HepG2 (cell line): ENCODE measurements around the gene UGT2B11. TPM values are rescaled to one million over a fixed set of nuclear protein-coding genes. Genes with fewer than 3 reads are reported as not detected.

Experiments
- ATF3 ChIP-seq: sonication (generic); formaldehyde crosslinking; IDR thresholded peaks from 2 replicates; pipeline ENCODE4 v1.4.0; 2020; ENCODE audit warnings: missing genetic modification reagents
- BCL3 ChIP-seq: sonication (generic); formaldehyde crosslinking; IDR thresholded peaks from 2 replicates; pipeline ENCODE4 v1.5.1; 2020; ENCODE audit warnings: mild to moderate bottlenecking, missing genetic modification reagents, moderate library complexity
- DBP ChIP-seq: sonication (generic); formaldehyde crosslinking; IDR thresholded peaks from 2 replicates; pipeline ENCODE4 v1.4.0; 2020; ENCODE audit warnings: missing genetic modification reagents; ENCODE audit errors: not compliant biosample characterization
- FOSL2 ChIP-seq: sonication (generic); formaldehyde crosslinking; IDR thresholded peaks from 2 replicates; pipeline ENCODE4 v1.4.0; 2020; ENCODE audit warnings: missing genetic modification reagents
- FOXA3 ChIP-seq: IDR thresholded peaks from 2 replicates; pipeline ENCODE4 v1.6.1; 2016; ENCODE audit warnings: missing genetic modification reagents, missing compliant biosample characterization
- FOXJ3 ChIP-seq: sonication (generic); formaldehyde crosslinking; IDR thresholded peaks from 2 replicates; pipeline ENCODE4 v1.4.0; 2020; ENCODE audit warnings: missing genetic modification reagents, mild to moderate bottlenecking, borderline replicate concordance
- FOXO1 ChIP-seq: sonication (generic); formaldehyde crosslinking; IDR thresholded peaks from 2 replicates; pipeline ENCODE4 v1.4.0; 2020; ENCODE audit warnings: missing genetic modification reagents
- FOXP1 ChIP-seq, 2 experiments: fragments of 450-650 bp in 1 of 2; IDR thresholded peaks; 2 replicates each; pipeline ENCODE4 v1.6.1; 2017 to 2018; ENCODE audit warnings: antibody characterized with exemption in 1 of 2
- GATAD2A ChIP-seq: IDR thresholded peaks from 2 replicates; pipeline ENCODE4 v1.6.1; 2016
- HNF4G ChIP-seq, 2 experiments: sonication (generic) in 1 of 2; formaldehyde crosslinking in 1 of 2; IDR thresholded peaks; 2 replicates each; pipeline versions ENCODE4 v1.4.0 to v1.6.1; 2011 to 2020; ENCODE audit warnings: borderline replicate concordance in 2 of 2, low read depth in 2 of 2, mild to moderate bottlenecking in 2 of 2, low read length in 1 of 2, missing genetic modification reagents in 1 of 2, moderate library complexity in 1 of 2
- HOXA9 ChIP-seq: sonication (generic); formaldehyde crosslinking; IDR thresholded peaks from 2 replicates; pipeline ENCODE4 v1.8.1; 2022; ENCODE audit warnings: missing genetic modification reagents, mild to moderate bottlenecking, moderate library complexity, borderline replicate concordance
- JUN ChIP-seq: sonication (generic); formaldehyde crosslinking; IDR thresholded peaks from 2 replicates; pipeline ENCODE4 v1.4.0; 2020; ENCODE audit warnings: mild to moderate bottlenecking, missing genetic modification reagents
- NFYB ChIP-seq: sonication (generic); formaldehyde crosslinking; IDR thresholded peaks from 2 replicates; pipeline ENCODE4 v1.4.0; 2020; ENCODE audit warnings: missing genetic modification reagents
- PAX8 ChIP-seq: sonication (generic); formaldehyde crosslinking; IDR thresholded peaks from 2 replicates; pipeline ENCODE4 v1.8.0; 2022; ENCODE audit warnings: mild to moderate bottlenecking, missing genetic modification reagents, borderline replicate concordance
- ZBTB26 ChIP-seq: IDR thresholded peaks from 2 replicates; pipeline ENCODE4 v1.6.1; 2016; ENCODE audit warnings: missing compliant biosample characterization, missing genetic modification reagents, borderline replicate concordance
- ZGPAT ChIP-seq: IDR thresholded peaks from 2 replicates; pipeline ENCODE4 v1.6.1; 2016; ENCODE audit warnings: mild to moderate bottlenecking
- ZNF160 ChIP-seq: sonication (generic); formaldehyde crosslinking; IDR thresholded peaks from 2 replicates; pipeline ENCODE4 v1.8.0; 2022; ENCODE audit warnings: mild to moderate bottlenecking, inconsistent platforms, missing genetic modification reagents
- ZNF281 ChIP-seq: sonication (generic); formaldehyde crosslinking; IDR thresholded peaks from 2 replicates; pipeline ENCODE4 v1.4.0; 2020; ENCODE audit warnings: missing genetic modification reagents, borderline replicate concordance
- polyA plus RNA-seq, 8 experiments: library from polyadenylated mRNA; depleted of rRNA in 3 of 8; stranded (reverse) in 7 of 8; unstranded in 1 of 8; fragments of >200 nt; fragmentation: Illumina TruSeq in 4 of 8; extraction: Trizol in 4 of 8; gene quantifications; 2 replicates each; pipeline versions ENCODE4 v1.2.1 to v1.2.3, GENCODE V29; 2011 to 2016; ENCODE audit warnings: low read depth in 4 of 8, missing spikeins in 1 of 8, mixed read lengths in 1 of 8; ENCODE audit not compliant: insufficient read depth in 1 of 8
- total RNA-seq, 5 experiments: library from RNA; depleted of rRNA; stranded (reverse); fragments of >200 nt; fragmentation: Illumina TruSeq; extraction: Trizol; gene quantifications; 2 replicates each; pipeline ENCODE4 v1.2.3, GENCODE V29; 2016; ENCODE audit warnings: low read depth in 1 of 5

UGT2B11 gene
- total and polyA plus RNA-seq, 2 of the 13 experiments (the other 11 are each of a cell fraction or from before 2014, with no cell fraction given), result 1.4 to 2.1 TPM

GRCh38 chr4:69239557-69240168 lies 25.1 kb upstream of the UGT2B11 start (continued):
- TF ChIP-seq GATAD2A (CRISPR knock-in tag) (peak; percentile 79), ATF3 (peak; percentile 69; the same call in 1 of the 2 replicates), FOXA3 (CRISPR knock-in tag) (peak; percentile 21; the same call in 1 of the 2 replicates), HOXA9 (CRISPR knock-in tag) (no peak), FOSL2 (CRISPR knock-in tag) (peak; percentile 73), NFYB (CRISPR knock-in tag) (no peak), PAX8 (CRISPR knock-in tag) (no peak), FOXJ3 (CRISPR knock-in tag) (peak; percentile 56; the same call in 1 of the 2 replicates), ZNF281 (CRISPR knock-in tag) (0 out of 2 replicates have a peak, but pooled peaks have one; percentile 18), FOXP1 (IDR thresholded peaks at IDR 0.05) (no peak), FOXP1 (CRISPR knock-in tag; IDR thresholded peaks at IDR 0.05) (peak; percentile 19; the same call in 1 of the 2 replicates), DBP (CRISPR knock-in tag) (no peak), ZNF160 (CRISPR knock-in tag) (0 out of 2 replicates have a peak, but pooled peaks have one; percentile 59), BCL3 (no peak), ZBTB26 (CRISPR knock-in tag) (peak; percentile 44; the same call in 1 of the 2 replicates), ZGPAT (CRISPR knock-in tag) (peak; percentile 27; the same call in 1 of the 2 replicates), HNF4G (IDR thresholded peaks at IDR 0.05; ENCODE audit: borderline replicate concordance, low read depth, low read length) (peak; percentile 45), HNF4G (CRISPR knock-in tag; IDR thresholded peaks at IDR 0.05; ENCODE audit: borderline replicate concordance, low read depth) (peak; percentile 39; the same call in 1 of the 2 replicates), JUN (CRISPR knock-in tag) (peak; percentile 22; the same call in 1 of the 2 replicates), FOXO1 (peak; percentile 50; the same call in 1 of the 2 replicates)
- TF ChIP-seq, all 625 proteins: peak for 44
